HEK293 (cell line): ENCODE data around the gene PSTK.
A peak's percentile ranks its signal among the peaks of the same experiment; 100 is the strongest.

Source experiments
- EGR2 ChIP-seq: fragments of 450-650 bp; formaldehyde crosslinking; IDR thresholded peaks from 2 replicates; pipeline ENCODE4 v1.5.1; 2016; ENCODE audit warnings: low read depth, missing biosample characterization, missing genetic modification characterization
- IKZF3 ChIP-seq: fragments of 450-650 bp; IDR thresholded peaks from 2 replicates; pipeline ENCODE4 v1.5.0; 2018; ENCODE audit warnings: missing biosample characterization, mild to moderate bottlenecking, missing genetic modification characterization, moderate library complexity
- SP2 ChIP-seq: fragments of 450-650 bp; formaldehyde crosslinking; IDR thresholded peaks from 2 replicates; pipeline ENCODE4 v1.5.1; 2016; ENCODE audit warnings: missing biosample characterization, missing genetic modification characterization
- YY1 ChIP-seq: fragments of 450-650 bp; formaldehyde crosslinking; IDR thresholded peaks from 2 replicates; pipeline ENCODE4 v1.5.1; 2018; ENCODE audit warnings: missing biosample characterization, missing genetic modification characterization
- ZBTB48 ChIP-seq: fragments of 450-650 bp; formaldehyde crosslinking; IDR thresholded peaks from 2 replicates; pipeline ENCODE4 v1.5.1; 2016; ENCODE audit warnings: missing biosample characterization, missing genetic modification characterization
- ZBTB8A ChIP-seq: fragments of 450-650 bp; formaldehyde crosslinking; IDR thresholded peaks from 2 replicates; pipeline ENCODE4 v1.5.1; 2016; ENCODE audit warnings: missing biosample characterization, missing genetic modification characterization
- ZNF16 ChIP-seq: fragments of 450-650 bp; formaldehyde crosslinking; IDR thresholded peaks from 2 replicates; pipeline ENCODE4 v1.5.1; 2016; ENCODE audit warnings: low read depth, missing biosample characterization, missing genetic modification characterization
- ZNF202 ChIP-seq: fragments of 450-650 bp; formaldehyde crosslinking; IDR thresholded peaks from 2 replicates; pipeline ENCODE4 v1.5.1; 2016; ENCODE audit warnings: missing biosample characterization, missing genetic modification characterization, borderline replicate concordance
- ZNF266 ChIP-seq: fragments of 450-650 bp; formaldehyde crosslinking; IDR thresholded peaks from 2 replicates; pipeline ENCODE4 v1.5.1; 2016; ENCODE audit warnings: missing biosample characterization, missing genetic modification characterization, low read depth
- ZNF335 ChIP-seq: fragments of 450-650 bp; formaldehyde crosslinking; conservative IDR thresholded peaks from 2 replicates; pipeline ENCODE4 v1.5.1; 2016; ENCODE audit warnings: missing biosample characterization, missing genetic modification characterization
- ZNF37A ChIP-seq: fragments of 450-650 bp; IDR thresholded peaks from 2 replicates; pipeline ENCODE4 v1.5.1; 2018; ENCODE audit warnings: missing biosample characterization, missing genetic modification characterization
- ZNF391 ChIP-seq: fragments of 450-650 bp; formaldehyde crosslinking; IDR thresholded peaks from 2 replicates; pipeline ENCODE4 v1.5.1; 2016; ENCODE audit warnings: low read depth, missing biosample characterization, missing genetic modification characterization, borderline replicate concordance
- ZNF404 ChIP-seq: fragments of 450-650 bp; formaldehyde crosslinking; IDR thresholded peaks from 2 replicates; pipeline ENCODE4 v1.5.1; 2017; ENCODE audit warnings: missing biosample characterization, missing genetic modification characterization
- ZNF416 ChIP-seq: fragments of 450-650 bp; formaldehyde crosslinking; IDR thresholded peaks from 2 replicates; pipeline ENCODE4 v1.5.1; 2016; ENCODE audit warnings: missing biosample characterization, missing genetic modification characterization
- ZNF423 ChIP-seq: fragments of 450-650 bp; formaldehyde crosslinking; IDR thresholded peaks from 2 replicates; pipeline ENCODE4 v1.5.1; 2016; ENCODE audit warnings: missing biosample characterization, missing genetic modification characterization
- ZNF530 ChIP-seq: fragments of 450-650 bp; formaldehyde crosslinking; IDR thresholded peaks from 2 replicates; pipeline ENCODE4 v1.5.1; 2016; ENCODE audit warnings: low read depth, missing biosample characterization, missing genetic modification characterization
- ZNF548 ChIP-seq: fragments of 450-650 bp; formaldehyde crosslinking; IDR thresholded peaks from 2 replicates; pipeline ENCODE4 v1.5.1; 2016; ENCODE audit warnings: missing biosample characterization, missing genetic modification characterization
- ZNF610 ChIP-seq: fragments of 450-650 bp; formaldehyde crosslinking; IDR thresholded peaks from 2 replicates; pipeline ENCODE4 v1.5.1; 2016; ENCODE audit warnings: missing biosample characterization, missing genetic modification characterization, borderline replicate concordance
- ZNF670 ChIP-seq: fragments of 450-650 bp; formaldehyde crosslinking; IDR thresholded peaks from 2 replicates; pipeline ENCODE4 v1.5.1; 2016; ENCODE audit warnings: missing biosample characterization, missing genetic modification characterization, low read depth
- ZNF747 ChIP-seq: fragments of 450-650 bp; formaldehyde crosslinking; IDR thresholded peaks from 2 replicates; pipeline ENCODE4 v1.5.1; 2016; ENCODE audit warnings: missing biosample characterization, missing genetic modification characterization
- ZNF837 ChIP-seq: fragments of 450-650 bp; formaldehyde crosslinking; IDR thresholded peaks from 2 replicates; pipeline ENCODE4 v1.5.1; 2016; ENCODE audit warnings: missing biosample characterization, missing genetic modification characterization
- TF ChIP-seq, protein P1 (sequence below): fragments of 450-650 bp; formaldehyde crosslinking; IDR thresholded peaks from 2 replicates; pipeline ENCODE4 v1.5.1; 2016; ENCODE audit warnings: missing biosample characterization, missing genetic modification characterization
- TF ChIP-seq, protein P2 (sequence below): fragments of 450-650 bp; formaldehyde crosslinking; IDR thresholded peaks from 2 replicates; pipeline ENCODE4 v1.5.1; 2016; ENCODE audit warnings: missing biosample characterization, missing genetic modification characterization
- TF ChIP-seq, protein P3 (sequence below): fragments of 450-650 bp; formaldehyde crosslinking; IDR thresholded peaks from 2 replicates; pipeline ENCODE4 v1.5.1; 2017; ENCODE audit warnings: missing biosample characterization, missing genetic modification characterization
- TF ChIP-seq, protein P4 (sequence below): fragments of 450-650 bp; formaldehyde crosslinking; IDR thresholded peaks from 2 replicates; pipeline ENCODE4 v1.5.1; 2017; ENCODE audit warnings: missing biosample characterization, missing genetic modification characterization
- TF ChIP-seq, protein P5 (sequence below): fragments of 450-650 bp; formaldehyde crosslinking; IDR thresholded peaks from 2 replicates; pipeline ENCODE4 v1.5.1; 2016; ENCODE audit warnings: missing biosample characterization, missing genetic modification characterization
- TF ChIP-seq, protein P6 (sequence below): fragments of 450-650 bp; formaldehyde crosslinking; IDR thresholded peaks from 2 replicates; pipeline ENCODE4 v1.5.1; 2016; ENCODE audit warnings: missing biosample characterization, missing genetic modification characterization, borderline replicate concordance

The PSTK gene

DNA sequence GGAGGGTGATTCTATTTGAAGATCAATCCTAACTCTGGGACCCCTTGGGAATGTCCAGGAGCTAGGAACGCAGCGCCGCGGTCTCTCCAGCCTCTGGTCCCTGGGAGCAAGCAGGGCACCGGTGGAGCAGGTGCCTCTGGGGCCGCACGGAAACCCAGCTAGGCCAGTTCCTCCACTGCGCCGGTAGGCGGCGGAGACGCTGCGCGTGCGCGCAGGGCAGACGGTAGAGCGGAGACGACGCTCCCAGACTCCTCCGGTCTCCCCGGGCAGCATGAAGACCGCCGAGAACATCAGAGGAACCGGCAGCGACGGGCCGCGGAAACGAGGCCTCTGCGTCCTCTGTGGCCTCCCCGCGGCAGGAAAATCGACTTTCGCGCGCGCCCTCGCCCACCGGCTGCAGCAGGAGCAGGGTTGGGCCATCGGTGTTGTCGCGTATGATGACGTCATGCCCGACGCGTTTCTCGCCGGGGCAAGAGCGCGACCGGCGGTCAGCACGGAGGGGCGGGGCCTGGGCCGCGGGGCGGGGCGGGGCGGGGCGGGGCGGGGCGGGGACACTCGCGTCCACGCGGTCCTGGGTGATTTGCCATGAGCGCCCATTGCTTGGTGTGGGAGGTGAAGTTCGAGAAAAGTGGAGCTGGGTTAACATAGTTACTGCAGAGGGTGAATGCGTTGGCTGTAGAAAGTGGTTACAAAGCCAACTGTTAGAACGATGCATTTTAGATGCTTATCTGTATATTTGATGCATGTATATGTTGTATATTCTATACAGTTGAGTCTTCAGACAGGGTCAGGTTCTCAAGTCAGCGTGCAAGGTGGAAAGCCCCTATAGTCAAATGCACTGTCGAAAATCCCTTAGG lies at the start of gene PSTK (continued):
- TF ChIP-seq, protein P1, sequence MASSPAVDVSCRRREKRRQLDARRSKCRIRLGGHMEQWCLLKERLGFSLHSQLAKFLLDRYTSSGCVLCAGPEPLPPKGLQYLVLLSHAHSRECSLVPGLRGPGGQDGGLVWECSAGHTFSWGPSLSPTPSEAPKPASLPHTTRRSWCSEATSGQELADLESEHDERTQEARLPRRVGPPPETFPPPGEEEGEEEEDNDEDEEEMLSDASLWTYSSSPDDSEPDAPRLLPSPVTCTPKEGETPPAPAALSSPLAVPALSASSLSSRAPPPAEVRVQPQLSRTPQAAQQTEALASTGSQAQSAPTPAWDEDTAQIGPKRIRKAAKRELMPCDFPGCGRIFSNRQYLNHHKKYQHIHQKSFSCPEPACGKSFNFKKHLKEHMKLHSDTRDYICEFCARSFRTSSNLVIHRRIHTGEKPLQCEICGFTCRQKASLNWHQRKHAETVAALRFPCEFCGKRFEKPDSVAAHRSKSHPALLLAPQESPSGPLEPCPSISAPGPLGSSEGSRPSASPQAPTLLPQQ (tag by site-specific recombination) = peak; percentile 88
- no peak for TF ChIP-seq ZNF37A (tag by site-specific recombination)
- TF ChIP-seq, protein P2, sequence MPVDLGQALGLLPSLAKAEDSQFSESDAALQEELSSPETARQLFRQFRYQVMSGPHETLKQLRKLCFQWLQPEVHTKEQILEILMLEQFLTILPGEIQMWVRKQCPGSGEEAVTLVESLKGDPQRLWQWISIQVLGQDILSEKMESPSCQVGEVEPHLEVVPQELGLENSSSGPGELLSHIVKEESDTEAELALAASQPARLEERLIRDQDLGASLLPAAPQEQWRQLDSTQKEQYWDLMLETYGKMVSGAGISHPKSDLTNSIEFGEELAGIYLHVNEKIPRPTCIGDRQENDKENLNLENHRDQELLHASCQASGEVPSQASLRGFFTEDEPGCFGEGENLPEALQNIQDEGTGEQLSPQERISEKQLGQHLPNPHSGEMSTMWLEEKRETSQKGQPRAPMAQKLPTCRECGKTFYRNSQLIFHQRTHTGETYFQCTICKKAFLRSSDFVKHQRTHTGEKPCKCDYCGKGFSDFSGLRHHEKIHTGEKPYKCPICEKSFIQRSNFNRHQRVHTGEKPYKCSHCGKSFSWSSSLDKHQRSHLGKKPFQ (tag by site-specific recombination) = no peak
- TF ChIP-seq, protein P3, sequence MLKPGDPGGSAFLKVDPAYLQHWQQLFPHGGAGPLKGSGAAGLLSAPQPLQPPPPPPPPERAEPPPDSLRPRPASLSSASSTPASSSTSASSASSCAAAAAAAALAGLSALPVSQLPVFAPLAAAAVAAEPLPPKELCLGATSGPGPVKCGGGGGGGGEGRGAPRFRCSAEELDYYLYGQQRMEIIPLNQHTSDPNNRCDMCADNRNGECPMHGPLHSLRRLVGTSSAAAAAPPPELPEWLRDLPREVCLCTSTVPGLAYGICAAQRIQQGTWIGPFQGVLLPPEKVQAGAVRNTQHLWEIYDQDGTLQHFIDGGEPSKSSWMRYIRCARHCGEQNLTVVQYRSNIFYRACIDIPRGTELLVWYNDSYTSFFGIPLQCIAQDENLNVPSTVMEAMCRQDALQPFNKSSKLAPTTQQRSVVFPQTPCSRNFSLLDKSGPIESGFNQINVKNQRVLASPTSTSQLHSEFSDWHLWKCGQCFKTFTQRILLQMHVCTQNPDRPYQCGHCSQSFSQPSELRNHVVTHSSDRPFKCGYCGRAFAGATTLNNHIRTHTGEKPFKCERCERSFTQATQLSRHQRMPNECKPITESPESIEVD (tag by site-specific recombination) = no peak; the same call in 1 of the 2 replicates
- no peak for TF ChIP-seq ZNF416 (tag by site-specific recombination)
- no peak for TF ChIP-seq ZNF423 (tag by site-specific recombination)
- no peak for TF ChIP-seq ZNF548
- TF ChIP-seq ZNF266 (tag by site-specific recombination) = no peak
- 0 out of 2 replicates have a peak, but pooled peaks have one; percentile 33 for TF ChIP-seq YY1 (tag by site-specific recombination)
- no peak for TF ChIP-seq ZNF404 (tag by site-specific recombination)
- TF ChIP-seq EGR2 = 0 out of 2 replicates have a peak, but pooled peaks have one; percentile 30
- peak; percentile 78 for TF ChIP-seq ZNF610 (tag by site-specific recombination)
- peak; percentile 83; the same call in 1 of the 2 replicates for TF ChIP-seq ZNF391
- peak; percentile 56 for TF ChIP-seq ZBTB8A (tag by site-specific recombination)
- TF ChIP-seq, protein P4, sequence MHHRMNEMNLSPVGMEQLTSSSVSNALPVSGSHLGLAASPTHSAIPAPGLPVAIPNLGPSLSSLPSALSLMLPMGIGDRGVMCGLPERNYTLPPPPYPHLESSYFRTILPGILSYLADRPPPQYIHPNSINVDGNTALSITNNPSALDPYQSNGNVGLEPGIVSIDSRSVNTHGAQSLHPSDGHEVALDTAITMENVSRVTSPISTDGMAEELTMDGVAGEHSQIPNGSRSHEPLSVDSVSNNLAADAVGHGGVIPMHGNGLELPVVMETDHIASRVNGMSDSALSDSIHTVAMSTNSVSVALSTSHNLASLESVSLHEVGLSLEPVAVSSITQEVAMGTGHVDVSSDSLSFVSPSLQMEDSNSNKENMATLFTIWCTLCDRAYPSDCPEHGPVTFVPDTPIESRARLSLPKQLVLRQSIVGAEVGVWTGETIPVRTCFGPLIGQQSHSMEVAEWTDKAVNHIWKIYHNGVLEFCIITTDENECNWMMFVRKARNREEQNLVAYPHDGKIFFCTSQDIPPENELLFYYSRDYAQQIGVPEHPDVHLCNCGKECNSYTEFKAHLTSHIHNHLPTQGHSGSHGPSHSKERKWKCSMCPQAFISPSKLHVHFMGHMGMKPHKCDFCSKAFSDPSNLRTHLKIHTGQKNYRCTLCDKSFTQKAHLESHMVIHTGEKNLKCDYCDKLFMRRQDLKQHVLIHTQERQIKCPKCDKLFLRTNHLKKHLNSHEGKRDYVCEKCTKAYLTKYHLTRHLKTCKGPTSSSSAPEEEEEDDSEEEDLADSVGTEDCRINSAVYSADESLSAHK (tag by site-specific recombination) = peak; percentile 97
- TF ChIP-seq IKZF3 (tag by site-specific recombination) = no peak
- peak; percentile 62 for TF ChIP-seq SP2 (tag by site-specific recombination)
- TF ChIP-seq, protein P5, sequence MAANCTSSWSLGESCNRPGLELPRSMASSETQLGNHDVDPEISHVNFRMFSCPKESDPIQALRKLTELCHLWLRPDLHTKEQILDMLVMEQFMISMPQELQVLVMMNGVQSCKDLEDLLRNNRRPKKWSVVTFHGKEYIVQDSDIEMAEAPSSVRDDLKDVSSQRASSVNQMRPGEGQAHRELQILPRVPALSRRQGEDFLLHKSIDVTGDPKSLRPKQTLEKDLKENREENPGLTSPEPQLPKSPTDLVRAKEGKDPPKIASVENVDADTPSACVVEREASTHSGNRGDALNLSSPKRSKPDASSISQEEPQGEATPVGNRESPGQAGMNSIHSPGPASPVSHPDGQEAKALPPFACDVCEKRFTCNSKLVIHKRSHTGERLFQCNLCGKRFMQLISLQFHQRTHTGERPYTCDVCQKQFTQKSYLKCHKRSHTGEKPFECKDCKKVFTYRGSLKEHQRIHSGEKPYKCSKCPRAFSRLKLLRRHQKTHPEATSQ (tag by site-specific recombination) = peak; percentile 92
- no peak for TF ChIP-seq ZNF747 (tag by site-specific recombination)
- TF ChIP-seq ZNF335 (tag by site-specific recombination) = peak; percentile 92
- TF ChIP-seq ZNF837 (tag by site-specific recombination) = no peak
- TF ChIP-seq, protein P6, sequence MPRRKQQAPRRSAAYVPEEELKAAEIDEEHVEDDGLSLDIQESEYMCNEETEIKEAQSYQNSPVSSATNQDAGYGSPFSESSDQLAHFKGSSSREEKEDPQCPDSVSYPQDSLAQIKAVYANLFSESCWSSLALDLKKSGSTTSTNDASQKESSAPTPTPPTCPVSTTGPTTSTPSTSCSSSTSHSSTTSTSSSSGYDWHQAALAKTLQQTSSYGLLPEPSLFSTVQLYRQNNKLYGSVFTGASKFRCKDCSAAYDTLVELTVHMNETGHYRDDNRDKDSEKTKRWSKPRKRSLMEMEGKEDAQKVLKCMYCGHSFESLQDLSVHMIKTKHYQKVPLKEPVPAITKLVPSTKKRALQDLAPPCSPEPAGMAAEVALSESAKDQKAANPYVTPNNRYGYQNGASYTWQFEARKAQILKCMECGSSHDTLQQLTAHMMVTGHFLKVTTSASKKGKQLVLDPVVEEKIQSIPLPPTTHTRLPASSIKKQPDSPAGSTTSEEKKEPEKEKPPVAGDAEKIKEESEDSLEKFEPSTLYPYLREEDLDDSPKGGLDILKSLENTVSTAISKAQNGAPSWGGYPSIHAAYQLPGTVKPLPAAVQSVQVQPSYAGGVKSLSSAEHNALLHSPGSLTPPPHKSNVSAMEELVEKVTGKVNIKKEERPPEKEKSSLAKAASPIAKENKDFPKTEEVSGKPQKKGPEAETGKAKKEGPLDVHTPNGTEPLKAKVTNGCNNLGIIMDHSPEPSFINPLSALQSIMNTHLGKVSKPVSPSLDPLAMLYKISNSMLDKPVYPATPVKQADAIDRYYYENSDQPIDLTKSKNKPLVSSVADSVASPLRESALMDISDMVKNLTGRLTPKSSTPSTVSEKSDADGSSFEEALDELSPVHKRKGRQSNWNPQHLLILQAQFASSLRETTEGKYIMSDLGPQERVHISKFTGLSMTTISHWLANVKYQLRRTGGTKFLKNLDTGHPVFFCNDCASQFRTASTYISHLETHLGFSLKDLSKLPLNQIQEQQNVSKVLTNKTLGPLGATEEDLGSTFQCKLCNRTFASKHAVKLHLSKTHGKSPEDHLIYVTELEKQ = peak; percentile 32; the same call in 1 of the 2 replicates
- TF ChIP-seq ZNF16 (tag by site-specific recombination) = no peak
- peak; percentile 96 for TF ChIP-seq ZBTB48 (tag by site-specific recombination)
- TF ChIP-seq ZNF530 (tag by site-specific recombination) = no peak
- TF ChIP-seq ZNF202 (tag by site-specific recombination) = no peak
- no peak for TF ChIP-seq ZNF670 (tag by site-specific recombination)
